SIG-M5 (cell line): ENCODE results near the gene NECAB3.

Experiments
- DNase-seq: peaks from one replicate; lab custom pipeline; 2025; lab: John Stamatoyannopoulos, UW

Gene NECAB3

DNA sequence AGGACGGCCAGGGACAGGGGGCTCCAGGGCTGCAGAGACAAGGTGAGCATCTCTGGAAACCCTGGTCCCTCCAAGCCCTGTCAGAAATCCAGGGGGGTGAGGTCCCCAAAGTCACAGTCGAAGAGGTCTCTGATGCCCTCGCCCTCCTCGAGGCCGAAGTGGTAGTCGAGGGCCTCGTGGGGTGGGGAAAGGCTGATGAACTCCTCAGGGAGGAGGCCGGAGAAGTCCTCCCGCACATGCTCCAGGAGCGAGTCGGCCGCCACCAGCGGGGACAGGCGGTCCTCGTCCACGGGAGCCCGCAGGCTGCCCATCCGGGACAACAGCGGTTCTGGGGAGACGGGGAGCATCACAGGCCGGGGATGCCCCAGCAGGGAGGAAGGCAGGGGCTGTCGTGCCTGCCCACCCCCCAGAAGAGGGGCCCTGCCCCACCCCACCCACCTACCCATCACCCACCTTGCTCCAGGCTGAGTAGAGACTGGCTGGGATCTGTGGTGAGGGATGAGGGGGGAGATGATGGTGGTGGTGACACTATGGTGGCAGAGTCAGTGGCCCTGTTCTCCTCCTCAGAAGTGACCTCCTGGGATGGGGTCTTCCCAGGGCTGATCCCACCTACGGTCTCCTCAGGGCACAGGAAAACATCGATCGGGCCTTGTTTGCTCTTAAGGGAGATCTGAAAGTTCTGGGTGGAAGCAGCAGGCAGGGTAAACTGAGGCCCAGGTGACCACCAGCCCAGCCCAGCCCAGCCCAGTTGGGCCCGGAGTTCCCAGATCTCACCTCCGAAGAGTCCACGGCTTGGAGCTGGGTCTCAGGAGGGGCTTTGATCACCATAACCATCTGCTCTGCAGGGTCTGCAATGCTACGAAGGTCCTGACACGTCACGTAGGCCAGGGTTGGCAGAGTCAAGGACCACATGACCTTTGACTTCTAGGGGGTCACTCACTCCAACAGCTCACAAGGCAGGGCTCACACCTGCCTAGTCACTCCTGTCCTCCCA, 2.7 kb upstream of the NECAB3 start:
- no peak for DNase-seq

GRCh38 chr20:33676121-33676520, 1.9 kb upstream of the NECAB3 start:
- no peak for DNase-seq

- no peak for DNase-seq
These were observed 1.1 kb upstream of the NECAB3 start for GRCh38 chr20:33675136-33675959.

- no peak for DNase-seq
These were observed 576 bp downstream of the NECAB3 start for GRCh38 chr20:33673410-33674293.

GRCh38 chr20:33673114-33673409, 1.2 kb downstream of the NECAB3 start:
- no peak for DNase-seq

- no peak for DNase-seq
These were observed 1.7 kb downstream of the NECAB3 start for GRCh38 chr20:33672426-33673113.

DNA sequence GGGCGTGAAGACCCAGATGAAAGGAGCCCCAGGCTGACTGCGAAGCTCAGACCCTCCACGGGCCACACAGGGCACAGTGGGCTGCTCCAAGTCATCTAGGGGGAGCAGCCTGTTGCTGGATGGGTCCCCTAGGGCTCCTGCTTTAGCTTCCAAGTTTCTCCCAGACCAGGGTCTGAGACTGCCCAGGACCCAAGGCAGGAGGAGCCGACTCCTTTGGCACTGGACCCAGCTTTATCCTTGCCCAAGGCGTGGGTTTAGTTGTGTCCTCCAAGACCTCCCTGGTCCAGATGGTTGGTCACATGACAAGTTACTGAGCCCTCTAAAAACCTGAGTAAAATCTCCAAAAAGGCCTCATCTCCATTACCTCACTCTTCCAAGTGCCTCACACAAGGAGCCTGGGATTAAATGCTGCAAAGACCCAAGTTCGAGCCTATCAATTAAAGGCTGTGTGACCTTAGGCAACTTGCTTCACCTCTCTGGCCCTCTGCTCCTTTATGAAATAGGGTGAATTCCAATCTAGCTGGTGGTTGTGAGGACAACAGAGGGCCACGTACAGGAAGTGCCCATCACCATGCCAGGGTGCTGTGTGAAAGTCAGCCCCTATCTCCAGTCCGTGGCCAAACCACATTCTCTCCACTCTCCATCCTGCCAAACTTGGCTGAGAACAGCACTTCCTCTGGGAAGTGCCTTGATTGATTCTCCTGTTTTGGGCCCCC, 2.5 kb downstream of the NECAB3 start:
- no peak for DNase-seq

GRCh38 chr20:33670715-33671499, 3.3 kb downstream of the NECAB3 start:
- DNase-seq: no peak

DNA sequence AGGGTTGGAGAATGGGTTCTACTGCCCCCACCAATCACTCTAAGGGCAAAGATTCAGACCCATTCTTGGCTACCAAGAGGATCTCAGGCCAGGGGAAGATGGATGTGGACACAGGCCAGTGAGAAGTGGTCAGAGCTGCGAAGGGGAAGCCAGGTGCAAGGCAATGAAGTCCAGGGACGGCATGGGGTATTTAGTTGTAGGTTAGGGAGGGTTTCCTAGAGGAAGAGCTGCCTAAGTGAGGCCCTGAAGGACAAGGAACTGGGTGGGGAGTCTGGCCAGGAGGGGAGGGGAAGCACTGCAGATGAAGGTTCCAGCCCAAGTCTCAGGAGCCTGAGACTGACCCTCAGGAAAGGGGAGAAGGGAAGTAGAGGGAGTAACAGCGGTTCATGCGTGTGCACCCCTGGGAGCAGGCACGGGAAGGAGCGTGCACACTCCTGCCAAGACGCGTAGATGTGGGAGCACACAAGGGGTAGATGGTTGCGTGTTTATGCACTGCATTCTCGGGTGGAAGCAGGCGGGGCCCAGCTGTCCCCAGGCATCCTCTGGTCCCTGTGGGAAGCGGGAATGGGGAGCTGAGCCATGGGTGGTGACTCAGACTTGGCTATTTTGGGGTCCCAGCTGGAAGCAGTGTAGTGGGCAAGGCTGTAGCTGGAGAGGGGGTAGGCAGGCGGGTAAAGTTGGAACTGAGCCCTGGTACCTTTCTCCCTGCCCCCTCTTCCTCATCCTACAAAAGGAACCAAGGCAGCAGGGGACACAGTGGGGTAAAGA, 4.2 kb downstream of the NECAB3 start:
- DNase-seq: no peak

DNA sequence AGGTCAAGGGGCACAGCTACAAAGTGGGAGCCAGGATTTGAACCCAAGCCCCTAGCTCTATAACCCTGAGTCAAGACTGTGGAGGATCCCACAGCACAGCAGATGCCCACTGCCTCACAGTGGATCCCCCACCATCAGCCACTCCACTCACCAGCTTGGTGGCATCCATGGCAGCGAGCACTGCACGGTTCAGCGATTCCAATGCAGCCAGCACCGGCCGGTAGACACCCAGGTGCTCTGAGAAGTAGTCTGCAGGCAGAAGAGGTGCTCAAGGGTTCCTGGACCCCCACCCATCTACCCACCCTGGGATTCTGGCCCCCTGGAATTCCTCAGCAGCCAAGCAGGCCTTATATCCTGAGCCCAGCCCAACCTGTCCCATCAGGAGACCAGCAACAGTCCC, 5.0 kb downstream of the NECAB3 start:
- no peak for DNase-seq

- DNase-seq: no peak
These were observed 5.6 kb downstream of the NECAB3 start for GRCh38 chr20:33668466-33669155.

DNA sequence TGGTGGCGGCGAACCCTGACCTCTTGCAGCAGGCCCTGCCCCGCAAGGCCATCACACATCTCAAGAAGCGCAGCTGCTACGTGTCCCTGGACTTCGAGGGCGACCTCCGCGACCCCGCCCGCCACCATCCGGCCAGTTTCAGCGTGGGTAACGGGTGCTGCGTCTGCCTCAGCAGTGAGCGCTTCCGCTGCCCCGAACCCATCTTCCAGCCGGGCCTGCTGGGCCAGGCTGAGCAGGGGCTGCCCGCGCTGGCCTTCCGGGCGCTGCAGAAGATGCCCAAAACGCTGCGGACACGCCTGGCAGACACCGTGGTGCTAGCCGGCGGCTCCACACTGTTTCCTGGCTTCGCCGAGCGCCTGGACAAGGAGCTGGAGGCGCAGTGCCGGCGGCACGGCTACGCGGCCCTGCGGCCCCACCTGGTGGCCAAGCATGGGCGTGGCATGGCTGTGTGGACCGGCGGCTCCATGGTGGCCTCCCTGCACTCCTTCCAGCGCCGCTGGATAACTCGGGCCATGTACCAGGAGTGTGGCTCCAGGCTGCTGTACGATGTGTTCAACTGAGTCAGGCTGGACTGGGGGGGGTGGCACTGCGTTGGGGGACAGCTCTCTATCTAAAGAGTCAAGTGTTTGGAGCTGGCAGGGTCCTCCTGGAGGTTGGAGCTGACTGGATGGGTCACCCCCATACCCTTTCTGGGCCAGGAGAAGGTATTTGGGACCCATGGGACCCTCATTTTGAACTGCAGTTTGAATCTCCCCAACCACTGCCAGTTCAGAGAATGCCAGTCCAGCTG, 6.4 kb downstream of the NECAB3 start:
- no peak for DNase-seq

DNA sequence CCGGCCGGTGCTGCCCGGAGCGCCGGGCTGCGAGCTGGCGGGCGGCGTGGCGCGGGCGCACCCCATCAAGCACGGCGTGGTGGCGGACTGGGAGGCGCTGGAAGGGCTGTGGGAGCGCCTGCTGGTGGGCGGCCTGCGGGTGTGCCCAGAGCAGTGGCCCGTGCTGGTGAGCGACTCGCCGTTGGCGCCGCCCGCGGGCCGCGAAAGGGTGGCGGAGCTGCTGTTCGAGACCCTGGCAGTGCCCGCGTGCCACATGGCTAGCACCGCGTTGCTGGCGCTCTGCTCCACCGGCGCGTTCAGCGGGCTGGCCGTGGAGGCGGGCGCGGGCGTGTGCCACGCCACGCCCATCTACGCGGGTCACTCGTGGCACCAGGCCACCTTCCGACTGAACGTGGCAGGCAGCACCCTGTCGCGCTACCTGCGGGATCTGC, 7.0 kb downstream of the NECAB3 start:
- DNase-seq: no peak

GRCh38 chr20:33666293-33667244, 7.7 kb downstream of the NECAB3 start, which contains the start of gene ACTL10:
Gene ACTL10 (plus strand): TSS chr20:33666943. CDS start chr20:33667498, 555 bp downstream.
- peak; percentile 91 for DNase-seq

GRCh38 chr20:33664762-33665144, 9.5 kb downstream of the NECAB3 start:
- DNase-seq: no peak

DNA sequence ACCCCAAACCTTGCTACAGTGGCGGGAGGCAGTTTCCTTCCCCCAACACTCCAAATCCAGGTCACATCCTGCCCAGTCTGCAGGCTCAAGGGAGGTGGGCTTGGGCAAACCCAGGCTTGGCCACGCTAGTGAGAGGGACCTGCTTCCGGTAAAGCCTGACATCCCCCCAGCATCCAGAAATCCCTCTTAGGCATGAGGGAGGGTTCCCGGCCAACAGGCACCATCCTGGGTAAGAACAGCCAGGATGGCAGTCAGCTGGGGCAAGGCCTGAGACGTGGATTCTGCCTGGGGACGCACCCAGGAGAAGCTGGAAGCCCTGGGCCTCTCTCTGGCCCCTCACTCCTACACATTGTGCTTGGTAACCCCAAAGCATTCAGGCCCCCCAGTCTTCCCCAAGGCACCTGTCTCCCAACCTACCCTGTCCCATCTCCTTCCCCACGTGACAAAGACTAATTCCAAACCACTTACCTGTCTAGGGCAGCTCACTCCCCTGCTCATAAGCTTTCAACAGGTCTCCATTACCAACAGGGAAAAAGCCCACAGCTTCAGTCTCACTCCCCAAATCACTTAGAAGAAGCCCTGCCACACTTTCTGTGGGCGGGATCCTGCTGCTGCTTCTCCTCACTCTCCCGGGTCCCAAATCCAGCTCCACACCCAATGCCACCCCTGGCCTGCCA, 10.0 kb downstream of the NECAB3 start:
- DNase-seq: no peak
